SK-N-MC (cell line): ENCODE results near the gene CDH15.
"Not testable (repeated sequence)": the region's sequence is repeated elsewhere in the genome, so short reads cannot be mapped to it uniquely, and the experiment has no call there.

Experiments used
- DNase-seq: peaks from one replicate; pipeline ENCODE4 v3.0.0-alpha.2; 2011; ENCODE audit warnings: low read depth, low spot score
- H3K27ac ChIP-seq: fragments of 200-600 bp; sonication (generic); 2 replicates; pipeline ENCODE4 v1.5.1; 2016; ENCODE audit warnings: mixed run types
- H3K36me3 ChIP-seq: fragments of 200-600 bp; sonication (generic); 2 replicates; pipeline ENCODE4 v1.6.1; 2017; ENCODE audit warnings: antibody characterized with exemption, low read length, mixed read lengths; ENCODE audit not compliant: insufficient read depth
- H3K4me3 ChIP-seq: fragments of 200-600 bp; sonication (generic); 2 replicates; pipeline ENCODE4 v1.5.1; 2016
- H3K9ac ChIP-seq: fragments of 200-600 bp; sonication (generic); 2 replicates; pipeline ENCODE4 v1.8.0; 2017; ENCODE audit warnings: mixed run types, mixed read lengths; ENCODE audit not compliant: insufficient read length
- H3K9me3 ChIP-seq: fragments of 200-600 bp; sonication (generic); 2 replicates; pipeline ENCODE4 v1.6.1; 2017; ENCODE audit warnings: low read depth, mild to moderate bottlenecking, antibody characterized with exemption, low read length, moderate library complexity, mixed read lengths
- EZH2 ChIP-seq: fragments of 200-600 bp; sonication (generic); IDR thresholded peaks from one replicate; pipeline ENCODE4 v1.6.1; 2017; ENCODE audit warnings: antibody characterized with exemption
- FOXP2 ChIP-seq: optimal IDR thresholded peaks from 2 replicates; pipeline ENCODE3; 2011; ENCODE audit warnings: mild to moderate bottlenecking, moderate library complexity; ENCODE audit not compliant: insufficient read depth; ENCODE audit errors: extremely low read length, control extremely low read depth
- POLR2AphosphoS5 ChIP-seq: IDR thresholded peaks from 2 replicates; pipeline ENCODE4 v1.6.1; 2012; ENCODE audit warnings: mild to moderate bottlenecking, low read depth, low read length, borderline replicate concordance

Gene CDH15

GRCh38 chr16:89187032-89187769, 15.7 kb downstream of the CDH15 start:
- H3K36me3 ChIP-seq = no peaks in the 10 kb centered on the region
- H3K9ac ChIP-seq = no peak overlapping the region
- H3K9me3 ChIP-seq = no peaks in the 10 kb centered on the region
- TF ChIP-seq POLR2AphosphoS5 (no peak), EZH2 (no peak), FOXP2 (no peak)
- H3K4me3 ChIP-seq = no peak overlapping the region
- no peak for DNase-seq
- H3K27ac ChIP-seq = no peak overlapping the region

- Histone ChIP-seq H3K4me3 (no peak overlapping the region), H3K36me3 (no peaks in the 10 kb centered on the region), H3K9ac (no peak overlapping the region), H3K27ac (no peak overlapping the region), H3K9me3 (no peaks in the 10 kb centered on the region)
- no peak for DNase-seq
- no peak for TF ChIP-seq FOXP2
These were observed 16.3 kb downstream of the CDH15 start for GRCh38 chr16:89187770-89188392.

GRCh38 chr16:89188471-89189357, 17.2 kb downstream of the CDH15 start:
- not testable (repeated sequence) for H3K4me3 ChIP-seq, H3K36me3 ChIP-seq, H3K9me3 ChIP-seq, H3K27ac ChIP-seq, H3K9ac ChIP-seq, DNase-seq

GRCh38 chr16:89189358-89190025, 17.9 kb downstream of the CDH15 start:
- H3K36me3 ChIP-seq = no peaks in the 10 kb centered on the region
- H3K4me3 ChIP-seq = no peak overlapping the region
- no peaks in the 10 kb centered on the region for H3K9me3 ChIP-seq
- no peak overlapping the region for H3K27ac ChIP-seq
- no peak for DNase-seq
- TF ChIP-seq EZH2 = no peak
- TF ChIP-seq POLR2AphosphoS5 = no peak
- no peak for TF ChIP-seq FOXP2
- no peak overlapping the region for H3K9ac ChIP-seq

- TF ChIP-seq EZH2 (no peak), FOXP2 (no peak), POLR2AphosphoS5 (no peak)
- DNase-seq = no peak
- Histone ChIP-seq H3K9ac (no peak overlapping the region), H3K4me3 (no peak overlapping the region), H3K36me3 (no peaks in the 10 kb centered on the region), H3K27ac (no peak overlapping the region), H3K9me3 (no peaks in the 10 kb centered on the region)
These were observed 18.8 kb downstream of the CDH15 start for GRCh38 chr16:89190150-89190958.

GRCh38 chr16:89191033-89191900, 19.7 kb downstream of the CDH15 start:
- no peak for DNase-seq
- Histone ChIP-seq H3K27ac (no peak overlapping the region), H3K9ac (no peak overlapping the region), H3K4me3 (no peak overlapping the region), H3K36me3 (no peaks in the 10 kb centered on the region), H3K9me3 (no peaks in the 10 kb centered on the region)
- TF ChIP-seq FOXP2 (no peak), EZH2 (no peak), POLR2AphosphoS5 (no peak)

- Histone ChIP-seq H3K9ac (no peak overlapping the region), H3K27ac (no peak overlapping the region), H3K9me3 (no peaks in the 10 kb centered on the region), H3K4me3 (peak overlapping the region; percentile 59; the same call in 1 of the 2 replicates), H3K36me3 (no peaks in the 10 kb centered on the region)
- TF ChIP-seq FOXP2 (no peak), POLR2AphosphoS5 (no peak), EZH2 (no peak)
- no peak for DNase-seq
These were observed 20.3 kb downstream of the CDH15 start for GRCh38 chr16:89191901-89192185.

GRCh38 chr16:89192186-89192955, 20.8 kb downstream of the CDH15 start:
- H3K27ac ChIP-seq, H3K36me3 ChIP-seq, H3K9ac ChIP-seq, H3K9me3 ChIP-seq, DNase-seq: not testable (repeated sequence)
- H3K4me3 ChIP-seq = peak overlapping the region; percentile 59; the same call in 1 of the 2 replicates
